Right atrium auricular region (tissue), 2 donors: ENCODE measurements around the gene ATAD1. TPM values are rescaled to one million over a fixed set of nuclear protein-coding genes. Genes with fewer than 3 reads are reported as not detected.

ENCODE experiments used
- DNase-seq: peaks from one replicate; pipeline ENCODE4 v3.0.0-alpha.2; 2019; ENCODE audit warnings: low spot score
- H3K27ac ChIP-seq, 2 donors: fragments of 200-600 bp; sonication (generic); 1 replicate in 1 of 2; 2 replicates in 1 of 2; pipeline ENCODE4 v1.5.1; 2016 to 2019
- H3K27me3 ChIP-seq, 2 donors: fragments of 200-600 bp; sonication (generic); one replicate each; pipeline versions ENCODE4 v1.5.1 to v1.6.0; 2017 to 2019
- H3K36me3 ChIP-seq: fragments of 200-600 bp; sonication (generic); one replicate; pipeline ENCODE4 v1.5.1; 2016
- H3K4me1 ChIP-seq, 2 donors: fragments of 200-600 bp; sonication (generic); one replicate each; pipeline versions ENCODE4 v1.5.1 to v1.6.0; 2017 to 2019
- H3K4me3 ChIP-seq, 2 donors: fragments of 200-600 bp; sonication (generic); 1 replicate in 1 of 2; 2 replicates in 1 of 2; pipeline ENCODE4 v1.5.1; 2017 to 2019; ENCODE audit warnings: mild to moderate bottlenecking in 1 of 2, moderate library complexity in 1 of 2
- H3K9me3 ChIP-seq, 2 donors: fragments of 200-600 bp; sonication (generic); one replicate each; pipeline ENCODE4 v1.5.1; 2019
- CTCF ChIP-seq, 2 donors: fragments of 200-600 bp; sonication (generic); IDR thresholded peaks; one replicate each; pipeline ENCODE4 v1.5.1; 2019; ENCODE audit warnings: antibody characterized with exemption in 2 of 2
- total RNA-seq, 2 donors: library from RNA; depleted of rRNA; stranded (reverse); fragments of >200 nt; gene quantifications; one replicate each; pipeline ENCODE4 v1.1.0, GENCODE V29; 2016

The ATAD1 gene
- total RNA-seq, 2 donors from 2014 or later = 59.5 to 80.3 TPM

GRCh38 chr10:87765666-87766376, 52.2 kb downstream of the ATAD1 start:
- no peak overlapping the region for H3K4me3 ChIP-seq
- peaks cover 50% of the 10 kb centered on the region for H3K36me3 ChIP-seq
- H3K27ac ChIP-seq = no peak overlapping the region
- DNase-seq = no peak
- H3K9me3 ChIP-seq = no peaks in the 10 kb centered on the region
- TF ChIP-seq CTCF (IDR thresholded peaks at IDR 0.05) = no peak
- no peaks in the 10 kb centered on the region for H3K27me3 ChIP-seq
- no peaks in the 10 kb centered on the region for H3K4me1 ChIP-seq

- Histone ChIP-seq H3K4me1 (no peaks in the 10 kb centered on the region), H3K36me3 (peaks cover 34% of the 10 kb centered on the region), H3K9me3 (no peaks in the 10 kb centered on the region), H3K27ac (no peak overlapping the region), H3K4me3 (no peak overlapping the region), H3K27me3 (no peaks in the 10 kb centered on the region)
- no peak for DNase-seq
- TF ChIP-seq CTCF (IDR thresholded peaks at IDR 0.05) = no peak
Measured at GRCh38 chr10:87764072-87764934, 53.7 kb downstream of the ATAD1 start.

- Histone ChIP-seq H3K36me3 (peaks cover 27% of the 10 kb centered on the region), H3K27me3 (no peaks in the 10 kb centered on the region), H3K4me1 (no peaks in the 10 kb centered on the region), H3K27ac (no peak overlapping the region), H3K4me3 (no peak overlapping the region), H3K9me3 (no peaks in the 10 kb centered on the region)
- TF ChIP-seq CTCF (IDR thresholded peaks at IDR 0.05) = no peak
- no peak for DNase-seq
Measured at GRCh38 chr10:87763086-87763861, 54.8 kb downstream of the ATAD1 start.

- Histone ChIP-seq H3K27ac (no peak overlapping the region), H3K4me1 (no peaks in the 10 kb centered on the region), H3K9me3 (no peaks in the 10 kb centered on the region), H3K27me3 (no peaks in the 10 kb centered on the region), H3K4me3 (no peak overlapping the region), H3K36me3 (peaks cover 22% of the 10 kb centered on the region)
- no peak for DNase-seq
- TF ChIP-seq CTCF (IDR thresholded peaks at IDR 0.05) = no peak
Measured at GRCh38 chr10:87761892-87762291, 56.1 kb downstream of the ATAD1 start.

- DNase-seq = no peak
Measured at GRCh38 chr10:87761153-87761552, 56.9 kb downstream of the ATAD1 start.

More at GRCh38 chr10:87761153-87761552, 56.9 kb downstream of the ATAD1 start:
- Histone ChIP-seq H3K9me3 (no peaks in the 10 kb centered on the region), H3K27ac (no peak overlapping the region), H3K36me3 (peaks cover 26% of the 10 kb centered on the region), H3K4me3 (no peak overlapping the region), H3K27me3 (no peaks in the 10 kb centered on the region), H3K4me1 (no peaks in the 10 kb centered on the region)
- no peak for TF ChIP-seq CTCF (IDR thresholded peaks at IDR 0.05)
